SKM-1 treated with dmso at 0.1 percent for 144 hours (cell line): ENCODE results near the gene PRKCA.

Experiments used
- DNase-seq: peaks from one replicate; lab custom pipeline; 2025; ENCODE audit not compliant: unreplicated experiment; lab: John Stamatoyannopoulos, UW

PRKCA gene

GRCh38 chr17:66430846-66431795 lies 128.7 kb downstream of the PRKCA start:
- no peak for DNase-seq

- DNase-seq: peak; percentile 5
Observed at GRCh38 chr17:66431910-66432309, 129.5 kb downstream of the PRKCA start.

- DNase-seq: no peak
Observed at GRCh38 chr17:66432411-66432957, 130.1 kb downstream of the PRKCA start.

- peak; percentile 27 for DNase-seq
Observed at GRCh38 chr17:66432996-66433551, 130.7 kb downstream of the PRKCA start.

GRCh38 chr17:66435182-66435581 lies 132.8 kb downstream of the PRKCA start:
- DNase-seq: no peak

- DNase-seq: no peak
Observed at GRCh38 chr17:66436631-66437030, 134.2 kb downstream of the PRKCA start.

- DNase-seq: no peak
Observed at GRCh38 chr17:66437476-66438026, 135.1 kb downstream of the PRKCA start.

- no peak for DNase-seq
Observed at GRCh38 chr17:66438101-66438500, 135.7 kb downstream of the PRKCA start.

GRCh38 chr17:66441101-66441661 lies 138.8 kb downstream of the PRKCA start:
- DNase-seq: peak; percentile 39

GRCh38 chr17:66443166-66443565 lies 140.8 kb downstream of the PRKCA start:
- no peak for DNase-seq

GRCh38 chr17:66443606-66444005 lies 141.2 kb downstream of the PRKCA start:
- no peak for DNase-seq

- DNase-seq: no peak
Observed at GRCh38 chr17:66444031-66444430, 141.6 kb downstream of the PRKCA start.

GRCh38 chr17:66445229-66445628 lies 142.8 kb downstream of the PRKCA start:
- DNase-seq: no peak

- no peak for DNase-seq
Observed at GRCh38 chr17:66446419-66446818, 144.0 kb downstream of the PRKCA start.

GRCh38 chr17:66447159-66447558 lies 144.7 kb downstream of the PRKCA start:
- no peak for DNase-seq

- DNase-seq: no peak
Observed at GRCh38 chr17:66448026-66448639, 145.7 kb downstream of the PRKCA start.

GRCh38 chr17:66449418-66449977 lies 147.1 kb downstream of the PRKCA start:
- DNase-seq: no peak

GRCh38 chr17:66450008-66450851 lies 147.8 kb downstream of the PRKCA start:
- no peak for DNase-seq

GRCh38 chr17:66450852-66451158 lies 148.4 kb downstream of the PRKCA start:
- no peak for DNase-seq
